Kidney (tissue), 14 donors: ENCODE results near the gene CLCN3. TPM values are rescaled to one million over a fixed set of nuclear protein-coding genes. Genes with fewer than 3 reads are reported as not detected.

Source experiments
- DNase-seq, 5 donors: peaks; one replicate each; pipeline ENCODE4 v3.0.0-alpha.2; 2013 to 2020
- FAIRE-seq: peaks from 2 replicates; lab custom pipeline; 2012; peaks lifted over from hg19 to GRCh38; lab: Jason Lieb, UNC
- H3K27ac ChIP-seq, 2 donors: one replicate each; pipeline ENCODE4 v1.7.0; 2013; ENCODE audit warnings: low read depth in 2 of 2, low read length in 2 of 2, inconsistent platforms in 1 of 2
- H3K27me3 ChIP-seq: one replicate; pipeline ENCODE4 v1.7.1; 2013; ENCODE audit warnings: low read length, inconsistent platforms; ENCODE audit not compliant: control insufficient read depth, insufficient read depth
- H3K36me3 ChIP-seq, 3 donors: one replicate each; pipeline versions ENCODE4 v1.7.0 to v1.7.1; 2013; ENCODE audit warnings: low read length in 3 of 3, control low read depth in 1 of 3, inconsistent platforms in 1 of 3; ENCODE audit not compliant: insufficient read depth in 3 of 3, control insufficient read depth in 2 of 3
- H3K4me1 ChIP-seq, 3 donors: one replicate each; pipeline versions ENCODE4 v1.7.0 to v1.7.1; 2013; ENCODE audit warnings: low read length in 3 of 3, inconsistent platforms in 1 of 3, low read depth in 1 of 3; ENCODE audit not compliant: control insufficient read depth in 2 of 3, insufficient read depth in 2 of 3
- H3K4me3 ChIP-seq, 3 donors: one replicate each; pipeline versions ENCODE4 v1.7.0 to v1.8.1; 2013; ENCODE audit warnings: low read length in 3 of 3, control low read depth in 1 of 3, inconsistent platforms in 1 of 3
- H3K9ac ChIP-seq, 3 donors: one replicate each; pipeline versions ENCODE4 v1.7.0 to v1.7.1; 2013; ENCODE audit warnings: low read length in 3 of 3, control low read depth in 1 of 3, inconsistent platforms in 1 of 3
- H3K9me3 ChIP-seq, 3 donors: one replicate each; pipeline versions ENCODE4 v1.7.0 to v1.7.1; 2013; ENCODE audit warnings: low read length in 3 of 3, control low read depth in 1 of 3, inconsistent platforms in 1 of 3; ENCODE audit not compliant: control insufficient read depth in 2 of 3, insufficient read depth in 1 of 3
- CTCF ChIP-seq: IDR thresholded peaks from 3 replicates; pipeline ENCODE4 v1.5.1; 2012; ENCODE audit warnings: mild to moderate bottlenecking, moderate library complexity, borderline replicate concordance; ENCODE audit not compliant: insufficient read depth; ENCODE audit errors: extremely low read depth
- intact Hi-C: fragments of 100-400 bp; cut with DNase I; formaldehyde crosslinking; loops from one replicate; pipeline ENCODE4 v1.11.1; 2022
- polyA plus RNA-seq: library from polyadenylated mRNA; stranded (reverse); fragments of 350-450 nt; fragmentation: Illumina TruSeq; extraction: RNeasy Lipid Tissue Mini Kit (QIAGEN cat#74804); gene quantifications from one replicate; pipeline ENCODE4 v1.2.3, GENCODE V29; 2014; ENCODE audit warnings: low read depth, low replicate concordance; ENCODE audit not compliant: insufficient read depth
- total RNA-seq: library from RNA; stranded (reverse); fragmentation: NEBNext Ultra II Directional; extraction: Animal tissue kit (Norgen Biotek cat#: 25700); gene quantifications from one replicate; pipeline ENCODE4 v1.2.1, GENCODE V29; 2021
- donor health status: control.
- donor health status: control.
- donor health status: control.
- donor health status: control.
- donor health status: control.
- donor health status: DM: yes; HTN: yes; CAD: no.
- donor health status: Normal renal cell carcinoma (clear cell type).

Gene CLCN3
- total and polyA plus RNA-seq, 2 donors from 2014 or later: 16.6 to 70.2 TPM

- intact Hi-C loops: no loop called here
- H3K4me1 ChIP-seq: peaks cover 0 to 6% (median under 1%) of the 10 kb centered on the region in 3 donors
- H3K9ac ChIP-seq: no peak overlapping the region
- DNase-seq (no peak), FAIRE-seq (no peak)
- no peaks in the 10 kb centered on the region for H3K36me3 ChIP-seq
- no peaks in the 10 kb centered on the region for H3K9me3 ChIP-seq
- H3K4me3 ChIP-seq: no peak overlapping the region
- no peak overlapping the region for H3K27ac ChIP-seq
- H3K27me3 ChIP-seq: no peaks in the 10 kb centered on the region
- TF ChIP-seq CTCF: no peak
Observed at GRCh38 chr4:169616846-169617245, 3.5 kb upstream of the CLCN3 start.

- Histone ChIP-seq H3K4me3 (no peak overlapping the region), H3K4me1 (peaks cover 0 to 6% (median 2%) of the 10 kb centered on the region in 3 donors), H3K9me3 (no peaks in the 10 kb centered on the region), H3K27me3 (no peaks in the 10 kb centered on the region), H3K9ac (no peak overlapping the region), H3K27ac (no peak overlapping the region), H3K36me3 (no peaks in the 10 kb centered on the region)
- intact Hi-C loops: no loop called here
- no peak for TF ChIP-seq CTCF
- DNase-seq: no peak
- no peak for FAIRE-seq
Observed at GRCh38 chr4:169617306-169617705, 3.1 kb upstream of the CLCN3 start.

- H3K4me3 ChIP-seq: no peak overlapping the region
- FAIRE-seq (no peak), DNase-seq (no peak)
- H3K27ac ChIP-seq: no peak overlapping the region
- intact Hi-C loops: no loop called here
- peak overlapping the region in 1 of 3 donors; percentile 24 for H3K9ac ChIP-seq
- H3K9me3 ChIP-seq: no peaks in the 10 kb centered on the region
- no peaks in the 10 kb centered on the region for H3K36me3 ChIP-seq
- peaks cover 0 to 2% (median 2%) of the 10 kb centered on the region in 3 donors for H3K4me1 ChIP-seq
- H3K27me3 ChIP-seq: no peaks in the 10 kb centered on the region
- no peak for TF ChIP-seq CTCF
Observed at GRCh38 chr4:169618286-169618685, 2.1 kb upstream of the CLCN3 start.

GRCh38 chr4:169618986-169619385, 1.4 kb upstream of the CLCN3 start:
- no peaks in the 10 kb centered on the region for H3K9me3 ChIP-seq
- peak overlapping the region in 1 of 3 donors; percentile 98 for H3K9ac ChIP-seq
- FAIRE-seq (no peak), DNase-seq (no peak)
- no peaks in the 10 kb centered on the region for H3K27me3 ChIP-seq
- H3K27ac ChIP-seq: peak overlapping the region in 1 of 2 donors; percentile 60
- no peak for TF ChIP-seq CTCF
- H3K36me3 ChIP-seq: no peaks in the 10 kb centered on the region
- peaks cover 0 to 2% (median 2%) of the 10 kb centered on the region in 3 donors for H3K4me1 ChIP-seq
- H3K4me3 ChIP-seq: peak overlapping the region; percentile 77 to 99 (median 82)
- intact Hi-C loops: no loop called here
